Dedifferentiated amniotic fluid mesenchymal stem cell (primary cell): Measurements from ENCODE around the gene RPH3AL.

Experiments used
- DNase-seq: peaks from one replicate; pipeline ENCODE4 v3.0.0-alpha.2; 2016; ENCODE audit errors: extremely low spot score

RPH3AL gene

GRCh38 chr17:353213-353837 is 718 bp upstream of the RPH3AL start:
- no peak for DNase-seq

DNA sequence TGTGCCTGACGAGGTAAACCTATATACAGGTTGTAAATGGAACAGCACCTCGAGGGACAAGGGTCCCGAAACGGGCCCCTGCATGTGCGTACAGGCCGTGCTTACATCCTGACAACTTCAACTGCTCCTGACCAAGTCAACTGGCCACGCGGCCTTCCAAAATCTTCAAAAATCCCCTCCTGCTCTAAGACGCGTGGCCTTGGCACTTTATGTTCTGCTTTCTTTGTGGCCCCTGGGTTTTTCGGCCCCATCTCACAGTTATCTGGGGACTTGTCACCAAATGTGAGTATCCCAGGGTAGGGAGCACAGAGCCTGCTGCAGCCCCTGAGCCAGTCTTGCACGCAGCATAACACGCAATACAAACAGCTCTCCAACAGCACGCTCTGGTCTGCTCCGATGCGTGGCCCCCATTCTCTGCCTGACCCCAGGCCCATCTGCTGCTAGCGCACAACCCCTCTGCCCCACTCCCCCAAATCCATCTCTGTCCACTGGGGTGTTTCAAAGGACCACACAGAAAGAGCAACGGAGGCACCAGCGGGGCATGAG is 659 bp downstream of the RPH3AL start:
- no peak for DNase-seq

- DNase-seq, result no peak
These were observed 1.2 kb downstream of the RPH3AL start for GRCh38 chr17:351449-351738.

GRCh38 chr17:350706-351448 is 1.7 kb downstream of the RPH3AL start:
- DNase-seq, result no peak

DNA sequence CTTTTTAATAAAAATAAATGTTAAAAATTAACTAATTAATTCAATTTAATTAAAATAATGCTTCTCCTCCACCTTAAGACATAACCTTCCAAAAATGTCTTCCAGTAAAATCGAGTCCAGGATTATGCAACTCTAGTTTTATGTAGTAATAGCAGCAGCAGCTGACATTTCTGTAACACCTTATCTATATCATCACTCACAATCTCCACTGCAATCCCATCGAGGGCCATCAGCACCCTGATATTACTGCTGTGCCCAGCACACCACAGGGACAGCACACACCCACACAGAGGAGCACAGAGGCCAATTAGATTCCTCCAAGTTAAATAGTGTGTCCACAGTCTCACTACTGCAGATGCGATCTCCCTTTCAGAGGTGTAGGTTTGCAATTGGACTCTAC is 2.9 kb downstream of the RPH3AL start:
- DNase-seq, result no peak

DNA sequence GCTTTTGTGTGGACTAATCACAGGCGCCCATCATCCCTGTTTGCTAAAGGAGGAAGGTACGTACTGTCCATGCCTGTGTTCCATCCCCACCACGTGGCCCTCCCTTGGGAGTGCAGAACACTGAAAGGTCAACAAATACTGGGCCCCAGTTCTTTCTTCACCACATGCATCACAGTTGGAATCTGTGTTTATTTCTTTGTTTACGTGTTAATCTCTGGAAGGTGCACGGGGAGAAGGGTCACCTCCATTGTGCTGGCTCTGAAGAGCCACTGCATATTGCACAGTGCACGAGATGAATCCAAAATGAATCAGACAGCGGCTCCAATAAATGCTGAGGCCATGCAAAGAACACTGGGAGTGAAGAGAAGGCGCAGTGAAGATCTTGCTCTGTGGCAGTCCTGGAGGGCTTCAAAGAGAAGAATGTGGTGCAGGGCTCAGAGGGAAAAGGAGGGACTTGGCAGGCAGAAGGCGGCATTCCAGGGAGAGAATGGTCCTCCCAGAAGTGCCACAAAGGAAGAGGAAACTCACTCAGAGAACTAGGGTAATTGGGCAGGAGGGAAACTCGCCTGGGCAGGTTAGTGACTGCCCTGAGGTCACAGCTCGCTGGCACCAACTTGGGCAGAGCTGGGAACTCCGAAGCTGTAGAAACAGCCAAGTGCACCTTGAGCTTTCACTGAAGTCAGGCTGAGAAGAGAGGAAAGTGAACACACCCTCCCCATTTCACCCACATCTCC is 3.7 kb downstream of the RPH3AL start:
- no peak for DNase-seq

DNA sequence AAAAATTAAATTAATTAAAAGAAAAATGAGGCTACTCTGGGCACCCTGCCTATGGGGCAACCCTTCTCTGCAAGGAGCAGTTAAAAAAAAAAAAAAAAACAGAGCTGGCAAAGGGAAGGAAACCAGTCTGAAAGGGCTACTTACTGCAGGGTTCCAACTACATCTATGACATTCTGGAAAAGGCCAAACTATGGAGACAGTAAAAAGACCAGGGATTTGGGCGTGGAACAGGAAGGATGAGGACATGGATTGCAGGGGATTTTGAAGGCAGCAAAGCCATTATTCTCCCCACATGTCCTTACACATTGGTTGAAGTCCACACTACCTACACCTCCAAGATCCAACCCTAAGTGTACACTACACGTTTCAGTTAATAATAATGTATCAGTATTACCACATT is 4.6 kb downstream of the RPH3AL start:
- DNase-seq, result no peak

GRCh38 chr17:347309-347899 is 5.2 kb downstream of the RPH3AL start:
- DNase-seq, result no peak

DNA sequence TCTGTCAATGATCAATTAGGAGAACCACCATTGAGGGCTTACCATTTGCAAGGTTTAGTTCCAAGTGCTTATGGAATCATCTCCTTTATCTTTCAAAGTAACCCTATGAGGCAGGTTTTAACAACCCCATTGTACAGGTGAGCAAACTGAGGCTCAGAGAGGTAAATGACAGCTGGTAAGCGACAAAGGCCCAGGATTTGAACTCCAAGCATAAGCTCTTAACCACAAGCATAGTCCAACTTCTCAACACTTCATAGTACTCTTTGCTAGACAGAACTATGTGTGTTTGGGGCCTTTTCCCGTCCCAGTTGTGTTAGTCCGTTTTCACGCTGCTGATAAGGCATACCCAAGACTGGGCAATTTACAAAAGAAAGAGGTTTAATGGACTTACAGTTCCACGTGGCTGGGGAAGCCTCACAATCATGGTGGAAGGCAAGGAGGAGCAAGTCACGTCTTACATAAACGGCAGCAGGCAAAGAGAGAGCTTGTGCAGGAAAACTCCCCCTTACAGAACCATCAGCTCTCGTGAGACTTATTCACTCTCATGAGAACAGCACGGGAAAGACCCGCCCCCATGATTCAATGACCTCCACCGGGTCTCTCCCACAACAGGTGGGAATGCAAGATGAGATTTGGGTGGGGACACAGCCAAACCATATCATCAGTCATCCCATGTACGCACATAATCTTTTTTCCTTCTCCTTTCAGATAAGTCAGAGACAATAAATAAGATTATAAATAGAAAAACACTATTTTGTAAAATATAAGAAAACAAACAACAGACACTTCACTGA is 6.4 kb downstream of the RPH3AL start:
- DNase-seq, result no peak

GRCh38 chr17:345261-345660 is 7.3 kb downstream of the RPH3AL start:
- no peak for DNase-seq

- DNase-seq, result no peak
These were observed 8.5 kb downstream of the RPH3AL start for GRCh38 chr17:343875-344752.

DNA sequence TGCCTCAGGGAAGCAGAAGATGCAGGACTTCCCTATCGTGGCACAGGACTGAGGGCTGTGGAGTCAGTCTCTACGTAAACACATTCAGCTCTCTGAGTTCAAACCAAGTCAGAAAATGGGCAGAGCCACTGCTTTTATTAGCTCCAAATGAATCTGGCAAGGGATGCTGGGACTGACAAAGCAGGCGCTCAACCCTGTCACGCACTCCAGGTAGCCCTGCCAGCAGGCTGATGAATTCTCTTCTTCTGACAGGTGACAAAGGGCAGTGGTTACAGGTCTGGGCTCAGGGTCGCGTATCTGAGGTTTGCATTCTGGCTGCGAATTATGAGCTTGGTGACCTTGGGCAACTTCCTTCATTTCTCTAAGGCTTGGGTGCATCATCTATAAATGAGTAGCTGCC is 9.4 kb downstream of the RPH3AL start:
- no peak for DNase-seq

DNA sequence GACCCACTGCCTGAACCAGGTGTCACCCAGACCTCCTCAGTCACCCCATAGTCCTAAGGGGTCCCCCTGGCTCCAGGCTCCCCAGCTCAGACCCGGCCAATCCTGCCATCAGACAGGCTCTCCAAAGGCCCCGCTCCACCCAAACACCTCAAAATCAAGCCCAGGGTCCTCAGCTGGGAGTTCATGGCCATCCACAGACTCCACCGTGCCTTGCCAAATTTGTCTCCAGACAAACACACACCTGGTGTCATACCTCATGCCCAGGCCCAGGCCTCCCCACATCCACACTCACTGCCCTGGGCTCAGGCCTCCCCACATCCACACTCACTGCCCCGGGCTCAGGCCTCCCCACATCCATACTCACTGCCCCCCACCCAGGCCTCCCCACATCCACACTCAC is 12.5 kb downstream of the RPH3AL start:
- no peak for DNase-seq

- DNase-seq, result no peak
These were observed 13.2 kb downstream of the RPH3AL start for GRCh38 chr17:339193-340061.

- DNase-seq, result no peak
These were observed 14.0 kb downstream of the RPH3AL start for GRCh38 chr17:338442-339192.

- DNase-seq, result no peak
These were observed 14.7 kb downstream of the RPH3AL start for GRCh38 chr17:337866-338265.

GRCh38 chr17:337453-337852 is 15.2 kb downstream of the RPH3AL start:
- no peak for DNase-seq

GRCh38 chr17:337022-337420 is 15.6 kb downstream of the RPH3AL start:
- DNase-seq, result no peak
